Raji (cell line): ENCODE results near the gene TRIM44.

Experiments
- POLR2A ChIP-seq: IDR thresholded peaks from 2 replicates; pipeline ENCODE4 v1.6.1; 2011; ENCODE audit warnings: low read depth, low read length, control low read depth; ENCODE audit not compliant: insufficient read depth

Gene TRIM44

GRCh38 chr11:35747668-35748067 is 85.1 kb downstream of the TRIM44 start:
- no peak for TF ChIP-seq POLR2A

GRCh38 chr11:35748644-35749043 is 86.1 kb downstream of the TRIM44 start:
- no peak for TF ChIP-seq POLR2A

GRCh38 chr11:35750315-35750714 is 87.7 kb downstream of the TRIM44 start:
- TF ChIP-seq POLR2A = no peak

- TF ChIP-seq POLR2A = no peak
Measured at GRCh38 chr11:35750981-35751663, 88.5 kb downstream of the TRIM44 start.

- no peak for TF ChIP-seq POLR2A
Measured at GRCh38 chr11:35751664-35752061, 89.1 kb downstream of the TRIM44 start.

GRCh38 chr11:35752115-35752514 is 89.5 kb downstream of the TRIM44 start:
- no peak for TF ChIP-seq POLR2A

GRCh38 chr11:35761899-35762298 is 99.3 kb downstream of the TRIM44 start:
- TF ChIP-seq POLR2A = no peak

GRCh38 chr11:35763301-35763700 is 100.7 kb downstream of the TRIM44 start:
- TF ChIP-seq POLR2A = no peak

- TF ChIP-seq POLR2A = no peak
Measured at GRCh38 chr11:35763765-35764164, 101.2 kb downstream of the TRIM44 start.

- no peak for TF ChIP-seq POLR2A
Measured at GRCh38 chr11:35764417-35764816, 101.8 kb downstream of the TRIM44 start.

GRCh38 chr11:35765211-35765610 is 102.6 kb downstream of the TRIM44 start:
- TF ChIP-seq POLR2A = no peak

GRCh38 chr11:35766651-35767050 is 104.1 kb downstream of the TRIM44 start:
- TF ChIP-seq POLR2A = no peak

GRCh38 chr11:35771722-35772121 is 109.1 kb downstream of the TRIM44 start:
- TF ChIP-seq POLR2A = no peak

GRCh38 chr11:35779409-35779808 is 116.8 kb downstream of the TRIM44 start:
- no peak for TF ChIP-seq POLR2A

- TF ChIP-seq POLR2A = no peak
Measured at GRCh38 chr11:35780951-35781860, 118.6 kb downstream of the TRIM44 start.

- TF ChIP-seq POLR2A = no peak
Measured at GRCh38 chr11:35781861-35782470, 119.4 kb downstream of the TRIM44 start.
